H4 (cell line): ENCODE results near the gene EFHC1. TPM values are rescaled to one million over a fixed set of nuclear protein-coding genes. Genes with fewer than 3 reads are reported as not detected.

Source experiments
- DNase-seq: peaks from one replicate; pipeline ENCODE4 v3.0.0-alpha.2; 2015; ENCODE audit warnings: low spot score
- total RNA-seq: library from RNA; depleted of rRNA; stranded (reverse); fragments of >200 nt; shearing (Covaris generic); gene quantifications from 2 replicates; pipeline ENCODE4 v1.2.3, GENCODE V29; 2014

EFHC1 gene
- total RNA-seq, 1 experiment from 2014 or later: 35.9 TPM

DNA sequence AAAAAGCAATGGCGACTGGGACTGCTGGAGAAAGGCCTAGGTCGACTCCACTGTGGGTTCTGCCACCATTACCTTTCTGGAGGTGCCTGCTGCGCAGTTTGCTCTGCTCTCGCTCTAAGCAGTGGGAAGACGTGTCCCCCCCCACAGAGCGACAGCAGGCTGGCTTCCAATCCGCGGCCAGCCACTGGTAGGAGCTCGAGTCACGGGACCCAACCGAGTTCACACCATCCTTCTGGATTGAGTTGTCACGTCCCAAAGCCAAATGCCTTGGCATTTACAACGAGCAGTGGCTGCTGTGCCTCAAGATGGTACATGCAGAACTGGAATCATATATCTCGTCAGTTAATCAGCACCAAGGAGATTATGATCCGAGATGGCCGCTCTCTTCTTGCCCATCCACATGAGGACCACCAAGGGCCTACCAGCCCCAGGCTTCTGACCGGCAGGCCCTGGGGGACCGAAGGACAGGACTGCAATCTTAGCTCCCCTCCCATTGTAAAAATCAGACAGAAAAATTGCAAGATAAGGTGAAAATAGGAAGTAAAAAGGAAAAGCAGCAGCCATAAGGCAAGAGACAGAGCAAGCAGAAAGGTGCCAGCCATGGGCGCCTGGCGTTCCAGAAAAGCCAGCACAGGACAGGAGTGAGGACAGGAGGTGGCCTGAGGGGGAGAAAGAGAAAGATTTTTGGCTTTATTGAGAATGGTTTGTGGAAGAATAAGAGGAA lies 82.3 kb downstream of the EFHC1 start:
- DNase-seq: no peak

DNA sequence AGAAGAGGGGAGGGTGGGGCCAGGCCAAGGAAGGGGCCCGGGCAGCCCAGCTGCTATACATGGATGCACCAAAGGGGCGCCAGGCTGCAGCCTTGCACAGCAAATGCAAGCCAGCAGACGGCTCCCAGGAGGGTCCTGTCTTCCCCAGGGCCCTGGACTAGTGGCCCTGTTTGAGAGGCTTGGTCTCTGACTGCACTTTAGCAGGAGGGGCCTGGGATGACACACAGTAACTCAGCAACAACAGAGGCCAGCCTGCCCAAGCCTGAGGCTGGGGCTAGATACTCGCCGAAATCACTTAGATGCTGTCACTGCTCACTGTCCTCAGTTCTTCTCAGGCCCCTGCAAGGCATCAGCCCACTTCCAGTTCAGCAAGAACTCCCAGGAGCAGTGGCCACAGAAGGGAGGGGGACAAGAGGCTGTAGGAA lies 83.2 kb downstream of the EFHC1 start:
- no peak for DNase-seq

DNA sequence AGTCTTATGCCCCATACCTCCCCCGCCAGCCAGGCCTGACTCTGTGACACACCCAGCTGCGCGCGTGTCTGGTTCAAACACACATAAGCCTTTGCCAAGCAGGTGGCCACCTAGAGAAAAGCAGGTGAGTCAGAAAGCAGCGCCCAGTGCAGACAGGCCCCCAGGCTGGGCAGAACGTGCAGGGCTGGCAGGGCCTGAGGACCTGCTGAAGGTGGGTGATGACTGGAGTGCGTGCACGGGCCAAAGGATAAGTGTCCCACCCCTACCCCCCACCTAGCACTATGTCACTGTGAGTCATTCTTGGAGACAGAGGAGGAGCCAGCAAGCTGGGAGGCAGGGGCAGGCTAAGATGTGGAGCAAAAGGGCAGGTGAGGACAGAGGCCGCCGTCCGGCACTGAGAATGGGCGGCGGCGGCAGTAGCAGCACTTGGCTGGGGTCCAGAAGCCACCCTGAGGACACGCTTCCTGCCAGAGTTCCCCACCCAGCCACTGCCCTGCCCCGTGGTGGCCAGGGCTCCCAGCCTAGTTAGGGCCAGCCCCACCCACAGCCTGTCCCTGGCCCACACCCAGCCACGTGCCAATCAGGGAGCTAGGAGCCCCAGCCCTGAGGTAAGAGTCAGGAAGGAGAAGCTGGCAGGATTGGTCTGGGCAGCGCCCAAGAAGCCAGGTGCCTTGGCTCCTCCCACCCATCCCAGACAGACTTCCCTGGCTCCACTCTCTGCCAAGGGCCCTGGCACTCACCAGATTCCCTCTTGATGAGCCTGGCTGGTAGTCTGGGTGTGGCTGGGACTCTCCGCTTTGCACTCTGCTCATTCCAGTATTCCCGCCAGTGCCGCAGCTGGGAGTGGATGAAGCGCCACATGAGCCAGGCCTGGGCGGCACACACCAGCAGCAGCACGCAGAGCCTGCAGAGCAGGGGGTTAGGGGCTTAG lies 84.0 kb downstream of the EFHC1 start:
- DNase-seq: peak; percentile 99

DNA sequence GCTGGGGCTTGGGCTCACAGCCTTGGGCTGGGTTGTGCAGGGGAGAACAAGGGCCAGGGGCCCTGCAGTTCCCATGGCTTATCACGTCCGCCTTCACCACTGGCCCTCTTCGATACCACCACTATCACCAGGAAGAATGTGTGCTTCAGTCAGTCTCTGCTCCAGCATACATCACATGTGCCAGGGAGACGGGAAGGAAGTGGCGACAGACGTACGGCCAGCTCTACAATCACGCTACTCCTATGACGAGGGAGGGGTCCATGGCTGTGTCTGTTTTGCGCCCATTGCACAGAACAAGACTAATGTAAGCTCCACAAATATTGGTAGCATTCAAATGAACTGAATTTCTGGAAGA lies 84.6 kb downstream of the EFHC1 start:
- no peak for DNase-seq

DNA sequence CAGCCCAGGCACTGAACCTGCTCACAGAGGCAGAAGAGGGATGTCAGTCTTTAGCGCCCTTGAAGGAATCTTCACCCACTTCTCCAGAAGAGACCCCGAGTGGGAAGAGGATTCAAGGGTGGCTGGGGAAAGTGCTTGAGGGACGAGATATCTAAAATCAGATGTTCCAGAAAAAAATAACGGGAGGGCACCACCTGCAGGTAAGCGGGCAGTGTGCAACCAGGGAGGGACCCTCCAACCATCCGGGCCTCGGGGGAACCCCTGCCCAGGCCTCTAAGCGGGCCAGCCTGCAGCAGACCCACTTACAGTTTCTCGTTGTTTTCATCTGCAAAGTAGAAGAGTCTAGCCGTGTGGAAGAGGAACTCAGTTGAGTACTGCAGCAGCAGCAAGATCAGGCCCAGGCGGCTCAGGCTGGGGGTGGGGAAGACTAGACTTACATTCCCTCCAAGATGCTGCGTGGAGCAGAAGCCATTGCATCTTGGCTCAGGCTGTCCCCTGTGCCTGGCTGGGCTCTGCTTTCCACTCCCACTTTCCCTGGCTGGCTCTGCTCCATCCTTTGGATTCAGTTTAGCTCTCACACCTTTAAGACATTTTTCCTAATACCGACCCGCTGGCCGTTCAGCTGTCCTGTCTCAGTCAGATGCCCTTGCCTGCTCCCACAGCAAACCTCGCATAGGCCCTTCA lies 85.7 kb downstream of the EFHC1 start:
- no peak for DNase-seq

DNA sequence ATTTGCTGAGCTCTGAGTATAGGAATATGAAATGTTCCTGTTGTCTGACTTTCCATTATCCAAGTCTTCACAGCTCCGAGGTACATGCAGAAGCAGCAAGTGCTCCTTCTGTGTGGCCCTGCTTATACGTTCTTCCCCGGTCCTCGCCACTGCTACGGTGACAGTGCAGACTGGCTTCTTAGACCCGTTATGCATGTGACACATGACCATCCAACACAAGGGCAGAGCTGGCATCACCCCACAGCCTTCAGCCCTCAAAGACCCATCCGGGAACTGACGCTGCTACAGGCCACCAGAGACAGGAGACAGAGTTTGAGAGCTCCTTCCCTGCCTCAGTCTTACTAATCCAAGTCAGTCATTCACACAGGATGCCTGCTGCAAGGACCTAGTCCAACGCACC lies 86.3 kb downstream of the EFHC1 start:
- no peak for DNase-seq

DNA sequence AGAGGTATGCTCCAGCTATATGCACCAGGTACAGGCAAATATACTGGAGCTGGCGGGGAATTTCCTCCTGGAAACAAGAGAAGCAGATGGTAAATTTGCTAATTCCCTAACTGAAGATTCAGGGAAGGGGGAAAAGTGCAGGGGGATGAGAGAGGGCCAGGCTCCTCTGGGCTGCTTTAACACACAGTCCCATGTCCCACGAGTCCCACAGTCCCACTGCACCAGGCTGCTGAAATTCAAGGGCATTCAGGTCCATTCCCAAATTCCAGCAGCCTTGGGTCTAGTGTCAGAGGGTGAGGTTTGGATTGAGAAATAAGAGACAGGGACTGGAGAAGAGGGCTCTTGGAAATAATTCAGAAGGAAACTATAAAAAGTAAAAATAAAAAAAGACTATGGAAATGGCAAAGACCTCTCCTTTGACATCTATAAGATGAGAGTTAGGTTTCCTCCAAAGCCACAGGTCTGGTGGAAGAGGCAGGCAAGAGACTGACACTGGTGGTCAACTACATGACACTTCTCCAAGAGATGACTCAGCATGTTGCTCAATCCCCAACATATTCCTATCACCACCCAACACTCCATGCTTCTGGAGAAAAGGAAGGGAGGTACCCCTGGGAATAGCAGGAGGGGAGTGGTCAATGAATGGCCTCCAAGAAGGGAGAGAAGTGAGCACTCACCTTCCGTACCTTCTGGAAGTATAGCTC lies 87.6 kb downstream of the EFHC1 start:
- no peak for DNase-seq

DNA sequence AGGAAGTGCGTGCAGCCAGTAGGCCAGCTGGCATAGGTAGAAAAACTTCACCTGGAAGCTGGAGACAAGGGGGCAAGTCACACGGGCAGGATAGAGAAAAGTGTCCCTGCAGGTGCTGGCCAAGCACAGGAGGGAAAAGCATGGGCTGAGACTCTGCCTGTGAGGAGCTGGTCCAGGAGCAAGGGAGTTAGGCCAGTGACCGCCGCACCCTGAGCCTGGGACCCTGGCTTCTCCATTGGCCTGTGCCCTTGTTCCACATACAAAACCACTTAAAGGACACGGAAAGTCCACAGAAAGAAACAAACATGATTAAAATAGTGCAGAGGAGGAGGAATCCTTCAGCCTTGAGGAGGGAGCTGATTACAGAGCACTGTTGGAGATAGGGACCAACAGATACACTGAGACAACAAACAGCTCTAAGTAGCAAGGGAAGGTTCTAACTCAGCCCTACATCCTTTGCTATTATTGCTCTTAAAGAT lies 88.2 kb downstream of the EFHC1 start:
- no peak for DNase-seq

DNA sequence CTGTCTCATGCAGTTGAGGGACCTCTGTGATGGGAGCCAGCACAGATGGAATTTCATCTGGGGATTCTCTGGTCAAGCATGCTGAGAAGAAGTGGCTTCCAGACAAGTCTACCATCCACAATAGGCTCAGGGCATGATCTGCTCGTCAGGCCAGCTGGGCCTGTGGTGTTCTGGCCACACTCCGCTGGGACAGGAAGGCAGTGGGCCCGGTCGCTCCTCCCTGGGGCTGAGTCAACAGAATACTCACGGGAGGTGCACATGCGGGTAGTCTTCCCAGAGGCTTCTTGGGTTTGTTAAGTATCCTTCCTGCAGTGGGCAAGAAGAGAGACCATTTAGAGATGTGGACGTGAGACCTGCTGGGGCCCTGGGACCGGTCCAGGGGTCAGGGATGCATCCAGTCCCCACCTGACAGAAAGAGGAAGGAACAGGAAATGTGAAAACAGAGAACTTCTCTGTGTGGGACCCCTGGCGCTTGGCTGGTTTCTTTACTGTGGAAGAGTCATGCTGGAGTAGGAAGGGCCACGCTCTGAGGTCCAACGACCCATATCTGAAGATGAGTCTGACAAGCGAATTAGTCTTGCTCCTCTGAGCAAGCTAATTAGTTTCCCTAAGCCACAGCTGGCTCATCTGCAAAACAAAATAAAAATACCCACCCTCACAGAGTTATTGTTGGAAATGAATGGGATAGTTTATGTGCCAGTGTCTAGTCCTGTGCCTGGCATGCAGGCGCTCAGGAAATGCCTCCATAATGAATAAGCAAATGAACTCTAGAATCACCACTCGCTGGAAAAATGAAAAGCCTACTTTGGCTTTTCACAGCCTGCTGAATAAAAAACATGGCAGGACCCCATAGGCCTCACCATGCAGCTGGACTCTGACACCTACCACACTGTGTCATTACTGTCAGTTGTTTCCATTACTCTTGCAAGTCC lies 89.4 kb downstream of the EFHC1 start:
- DNase-seq: no peak

DNA sequence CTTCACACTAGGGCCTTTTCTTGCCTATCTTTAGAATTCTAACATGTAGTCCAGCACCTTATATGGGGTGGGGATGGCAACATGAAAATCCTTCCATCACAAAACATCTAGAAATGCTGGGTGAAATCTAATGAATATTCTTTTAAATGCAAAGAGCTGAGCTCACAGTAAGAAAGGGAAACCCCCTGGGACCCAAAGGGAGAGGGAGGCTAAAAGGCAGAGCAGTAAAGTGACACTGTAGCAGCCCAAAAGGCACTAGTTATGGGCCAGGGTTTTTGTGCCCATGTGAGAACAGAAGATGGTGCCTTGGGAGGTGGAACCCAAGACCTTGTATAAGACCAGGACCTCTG lies 90.0 kb downstream of the EFHC1 start:
- DNase-seq: no peak

DNA sequence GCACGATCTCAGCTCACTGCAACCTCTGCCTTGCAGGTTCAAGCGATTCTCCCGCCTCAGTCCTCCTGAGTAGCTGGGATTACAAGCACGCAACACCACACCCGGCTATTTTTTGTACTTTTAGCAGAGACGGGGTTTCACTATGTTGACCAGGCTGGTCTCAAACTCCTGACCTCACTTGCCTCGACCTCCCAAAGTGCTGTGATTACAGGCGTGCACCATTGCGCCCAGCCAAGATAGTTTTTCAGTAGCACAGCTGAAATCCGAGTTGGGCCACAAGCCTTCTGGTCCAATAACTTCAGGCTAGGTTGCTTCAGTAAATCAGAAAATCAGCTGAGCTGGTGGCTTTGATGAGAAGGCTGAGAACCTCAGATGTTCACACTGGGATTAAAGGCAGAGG lies 91.0 kb downstream of the EFHC1 start:
- DNase-seq: no peak

DNA sequence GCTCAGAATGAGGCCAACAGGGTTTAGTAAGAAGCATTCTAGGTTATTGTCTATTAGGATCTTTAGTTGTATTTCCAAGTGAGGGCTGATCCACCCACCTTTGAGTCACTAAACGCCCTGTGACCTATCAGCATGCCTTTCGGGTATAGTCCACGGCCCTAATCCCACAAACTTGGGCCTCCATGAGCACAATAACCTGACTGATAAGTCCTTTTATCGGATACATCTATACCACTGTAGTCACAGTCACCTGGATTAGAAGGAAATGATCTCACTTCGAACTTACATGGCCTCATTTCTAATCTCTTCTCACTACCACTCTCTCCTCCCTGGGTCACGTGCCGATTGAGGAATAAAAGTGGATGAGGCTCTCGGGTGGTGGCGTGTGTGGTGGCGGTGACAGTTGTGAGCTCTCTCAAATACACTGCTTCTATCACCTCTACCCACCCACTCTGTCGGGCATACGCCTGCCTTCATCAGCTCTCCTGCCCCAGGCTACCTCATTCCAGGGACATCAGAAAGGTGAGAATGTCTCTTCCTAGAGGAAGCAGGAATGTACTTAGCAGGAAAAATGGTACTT lies 91.5 kb downstream of the EFHC1 start:
- DNase-seq: no peak

DNA sequence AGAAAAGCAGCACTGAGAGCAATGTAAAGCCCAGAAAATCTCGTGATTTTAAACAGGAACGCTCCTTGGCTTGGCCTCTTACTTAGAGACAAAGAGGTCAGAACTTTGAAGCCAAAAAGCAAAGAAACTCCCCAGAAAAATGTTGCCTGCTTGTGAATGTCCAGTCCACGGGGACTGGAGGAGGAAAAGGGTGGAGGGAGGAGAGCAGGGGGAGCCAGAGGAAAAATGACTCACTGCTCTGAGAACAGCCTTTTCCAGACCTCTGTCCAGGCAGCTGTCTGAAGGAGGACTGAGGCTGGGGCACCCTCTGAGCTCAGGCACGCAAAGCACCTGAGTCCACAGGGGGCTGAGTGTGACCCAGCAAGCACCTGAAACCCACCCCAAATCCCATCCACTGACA lies 92.1 kb downstream of the EFHC1 start:
- DNase-seq: peak; percentile 61

DNA sequence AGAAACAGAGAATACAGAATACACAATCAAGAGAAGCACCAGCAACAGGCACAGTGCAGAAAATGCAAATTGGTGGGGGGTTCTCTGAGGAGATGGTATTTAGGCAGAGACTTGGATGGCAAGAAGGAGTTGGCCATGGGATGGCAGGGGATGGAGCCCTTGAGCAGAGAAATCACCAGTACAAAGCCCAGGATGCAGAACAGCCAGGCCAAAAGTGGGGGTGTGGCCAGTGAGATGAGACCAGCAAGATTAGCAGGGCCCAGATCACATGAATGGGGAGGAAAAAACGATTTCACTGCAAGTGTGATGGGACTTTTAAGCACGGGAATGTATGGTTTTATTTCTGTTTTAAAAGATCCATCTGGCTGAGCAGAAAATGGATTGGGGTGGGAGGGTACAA lies 93.3 kb downstream of the EFHC1 start:
- DNase-seq: no peak

DNA sequence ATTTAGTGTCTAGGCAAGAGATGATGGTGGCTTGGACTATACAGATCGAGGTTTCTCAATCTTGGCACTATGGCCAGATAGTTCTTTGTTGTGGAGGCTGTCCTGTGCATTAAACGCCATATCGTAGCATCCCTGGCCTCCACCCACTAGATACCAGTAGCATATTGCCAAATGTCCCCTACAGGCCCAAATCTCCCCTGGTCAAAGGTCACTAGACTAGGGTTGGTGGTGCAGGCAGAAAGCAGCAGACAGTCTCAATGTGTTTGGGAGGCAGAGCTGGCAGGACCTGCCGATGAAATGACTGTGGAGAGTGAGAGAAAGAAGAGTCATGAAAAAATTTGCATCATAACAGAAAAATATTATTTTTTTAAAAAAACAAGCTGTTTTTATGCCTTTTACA lies 93.8 kb downstream of the EFHC1 start:
- DNase-seq: no peak

DNA sequence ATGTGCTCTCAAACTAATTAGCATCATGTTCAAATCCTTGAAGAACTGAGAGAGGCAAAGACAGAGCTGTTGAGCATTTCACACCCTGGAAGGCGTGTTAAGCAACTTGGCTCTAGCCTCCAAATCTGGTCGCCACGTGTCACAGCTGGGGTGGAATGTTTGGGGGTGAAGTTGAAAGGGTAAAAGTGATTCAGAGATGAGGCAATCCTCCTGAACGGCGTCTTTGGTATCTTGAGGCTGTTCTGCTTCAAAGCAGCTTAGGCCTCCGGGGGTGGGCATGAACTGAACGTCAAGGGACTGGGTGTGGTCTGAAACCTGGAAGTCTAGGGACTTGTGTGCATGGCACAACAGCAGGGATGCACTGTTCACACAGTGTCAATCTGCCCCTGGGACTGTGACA lies 94.4 kb downstream of the EFHC1 start:
- no peak for DNase-seq

DNA sequence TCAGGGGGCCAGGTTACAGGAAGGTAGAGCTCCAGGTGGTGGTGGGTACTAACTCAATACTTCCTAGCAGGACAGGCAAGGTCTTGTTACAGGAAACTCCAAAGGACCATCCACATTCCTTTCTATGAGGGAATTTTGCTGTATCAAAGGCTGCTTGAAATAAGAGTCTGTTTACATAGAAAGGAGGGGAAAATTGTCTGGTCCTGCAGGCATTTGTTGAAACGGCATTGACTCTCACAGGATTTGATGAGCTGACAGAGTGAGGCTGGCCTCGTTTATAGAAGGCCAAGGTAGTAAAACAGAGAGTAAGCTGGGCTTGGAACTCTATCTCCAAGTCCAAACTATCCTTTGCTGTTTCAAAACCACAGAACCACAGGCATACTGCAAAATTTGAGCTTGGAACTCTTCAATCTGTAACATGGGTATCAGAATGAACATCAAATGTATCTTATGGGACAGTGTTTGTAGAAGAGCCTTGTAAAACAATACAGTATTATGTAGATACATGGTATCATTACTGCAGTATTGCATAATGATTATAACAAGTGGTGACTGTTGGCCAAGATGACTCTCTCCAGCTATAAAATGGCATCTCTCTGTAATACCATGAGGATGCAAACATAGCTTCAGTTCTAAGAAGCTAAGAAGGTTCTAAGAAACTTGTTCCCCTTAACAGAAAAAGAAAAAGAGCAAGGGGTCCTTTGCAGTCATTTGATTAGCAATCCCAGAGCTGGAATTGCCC lies 95.2 kb downstream of the EFHC1 start:
- DNase-seq: no peak

DNA sequence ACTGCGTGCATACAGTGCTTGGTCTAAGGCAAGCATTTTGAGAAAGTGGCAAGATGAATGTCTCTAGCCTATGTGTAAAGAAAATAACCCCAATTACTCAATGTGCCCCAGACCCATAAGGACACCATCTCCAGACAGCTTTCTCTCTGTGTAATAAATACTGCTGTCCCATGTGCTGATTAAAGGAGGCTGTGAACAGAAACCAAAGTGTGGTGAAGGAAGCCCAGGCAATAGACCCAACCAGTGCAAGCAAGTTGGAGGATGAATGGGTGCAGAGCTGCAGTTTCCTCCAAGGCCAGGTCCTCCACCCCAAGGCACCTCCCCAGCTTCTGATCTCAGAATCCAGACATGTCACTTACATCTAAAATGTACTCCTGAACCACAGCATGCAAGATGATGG lies 96.1 kb downstream of the EFHC1 start:
- no peak for DNase-seq

DNA sequence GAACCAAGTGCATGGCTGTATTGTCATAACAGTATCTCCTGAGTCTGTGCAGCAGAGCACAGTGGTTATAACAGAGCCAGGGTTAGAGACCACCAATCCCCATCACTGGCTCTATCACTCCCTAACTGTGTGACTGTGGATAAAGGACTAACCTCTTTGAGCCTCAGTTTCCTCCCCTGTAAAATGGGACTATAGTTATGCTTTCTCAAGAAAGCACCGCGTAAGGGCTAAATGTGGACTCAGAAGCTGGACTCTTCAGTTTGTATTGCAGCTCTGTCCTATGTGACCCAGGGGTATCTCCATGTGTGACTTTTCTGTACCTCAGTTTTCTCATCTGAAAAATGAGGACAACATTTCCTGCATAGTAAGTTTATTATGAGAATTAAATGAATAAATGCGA lies 96.8 kb downstream of the EFHC1 start:
- DNase-seq: no peak
